GM15510 (cell line): Measurements from ENCODE around the gene IFITM10.

ENCODE experiments used
- POLR2A ChIP-seq: IDR thresholded peaks from 3 replicates; pipeline ENCODE4 v1.6.1; 2011; ENCODE audit warnings: borderline replicate concordance; ENCODE audit not compliant: insufficient read length; ENCODE audit errors: extremely low read depth

IFITM10 gene

GRCh38 chr11:1761110-1761856 lies 10.9 kb upstream of the IFITM10 start:
- no peak for TF ChIP-seq POLR2A

DNA sequence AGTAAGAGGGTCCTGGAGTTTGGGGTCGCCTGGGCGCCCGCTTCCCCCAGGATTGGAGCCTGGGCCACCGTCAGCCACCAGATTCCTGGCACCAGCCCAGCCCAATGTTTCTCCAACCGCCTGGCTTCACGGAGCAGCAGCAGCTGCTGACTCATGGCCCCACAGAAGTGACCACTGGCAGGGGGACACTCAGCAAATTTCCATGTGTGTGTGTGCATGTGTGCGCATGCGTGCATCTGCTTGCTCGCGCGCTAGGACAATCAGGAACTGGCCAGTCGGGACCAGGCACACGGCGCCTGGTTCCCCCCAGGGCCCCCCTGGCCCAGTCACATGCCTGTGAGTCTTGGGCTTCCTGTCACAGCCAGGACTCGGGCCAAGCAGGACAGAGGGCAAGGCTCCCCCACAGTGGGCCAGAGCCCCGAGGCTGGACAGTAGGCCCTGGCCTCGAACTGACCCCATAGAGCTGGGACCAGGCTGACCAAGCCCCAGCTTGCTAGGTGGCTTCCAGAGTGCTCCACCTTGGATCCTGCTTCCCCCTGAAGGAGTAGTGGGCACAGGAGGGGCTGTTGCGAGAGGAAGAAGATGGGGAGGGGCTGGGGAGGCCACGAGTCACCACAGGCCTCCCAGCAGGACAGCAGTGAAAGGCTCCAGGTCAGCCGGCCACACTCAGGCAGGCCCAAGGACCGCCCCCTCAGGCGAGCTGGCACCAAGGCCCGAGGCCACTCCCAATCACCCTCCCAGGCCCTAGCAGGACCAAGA lies 10.1 kb upstream of the IFITM10 start:
- no peak for TF ChIP-seq POLR2A

DNA sequence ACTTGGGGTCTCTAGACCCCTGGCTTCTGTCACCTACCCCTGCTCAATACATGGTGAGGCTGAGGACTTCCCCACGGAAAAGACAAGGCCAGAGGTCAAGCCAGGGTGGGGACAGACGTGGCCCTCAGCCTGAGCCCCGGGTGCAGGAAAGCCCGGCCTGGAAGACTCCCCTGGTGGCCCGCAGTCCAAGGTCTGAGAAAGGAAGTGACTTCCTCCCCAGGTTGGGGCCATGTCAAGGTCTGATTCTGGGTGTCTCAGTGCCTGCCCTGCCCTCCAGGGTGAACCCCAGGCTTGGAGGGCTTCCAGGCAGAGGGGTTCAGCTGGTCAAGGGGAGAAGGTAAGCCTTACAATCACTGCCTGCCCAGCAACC lies 9.4 kb upstream of the IFITM10 start:
- no peak for TF ChIP-seq POLR2A

- TF ChIP-seq POLR2A = no peak
Observed at GRCh38 chr11:1759151-1759850, 8.9 kb upstream of the IFITM10 start.

DNA sequence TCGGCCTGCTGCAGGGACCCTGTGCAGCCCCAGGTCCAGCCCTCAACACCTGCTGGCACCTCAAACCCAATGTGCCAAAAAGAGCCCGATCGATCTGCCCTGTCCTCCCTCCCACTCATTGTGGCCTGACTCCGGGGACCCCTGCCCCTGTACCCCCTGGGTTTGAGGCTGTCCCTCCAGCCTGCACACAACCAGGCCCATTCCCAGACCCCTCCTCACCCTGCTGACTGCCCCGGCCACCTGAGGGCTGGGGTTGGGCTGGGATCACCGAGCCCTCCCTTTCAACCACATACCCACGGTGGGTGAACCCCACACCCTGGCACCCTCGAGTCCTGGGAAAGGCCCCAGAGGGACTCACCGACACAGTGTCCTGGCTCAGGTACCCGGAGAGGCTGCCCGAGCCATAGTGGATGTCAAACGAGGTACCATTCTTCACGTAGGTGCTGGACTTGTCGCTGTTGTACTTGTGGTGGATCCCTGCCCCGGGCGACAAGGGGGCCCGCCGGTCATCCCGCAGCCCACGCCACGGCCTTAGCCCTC lies 8.3 kb upstream of the IFITM10 start:
- no peak for TF ChIP-seq POLR2A

DNA sequence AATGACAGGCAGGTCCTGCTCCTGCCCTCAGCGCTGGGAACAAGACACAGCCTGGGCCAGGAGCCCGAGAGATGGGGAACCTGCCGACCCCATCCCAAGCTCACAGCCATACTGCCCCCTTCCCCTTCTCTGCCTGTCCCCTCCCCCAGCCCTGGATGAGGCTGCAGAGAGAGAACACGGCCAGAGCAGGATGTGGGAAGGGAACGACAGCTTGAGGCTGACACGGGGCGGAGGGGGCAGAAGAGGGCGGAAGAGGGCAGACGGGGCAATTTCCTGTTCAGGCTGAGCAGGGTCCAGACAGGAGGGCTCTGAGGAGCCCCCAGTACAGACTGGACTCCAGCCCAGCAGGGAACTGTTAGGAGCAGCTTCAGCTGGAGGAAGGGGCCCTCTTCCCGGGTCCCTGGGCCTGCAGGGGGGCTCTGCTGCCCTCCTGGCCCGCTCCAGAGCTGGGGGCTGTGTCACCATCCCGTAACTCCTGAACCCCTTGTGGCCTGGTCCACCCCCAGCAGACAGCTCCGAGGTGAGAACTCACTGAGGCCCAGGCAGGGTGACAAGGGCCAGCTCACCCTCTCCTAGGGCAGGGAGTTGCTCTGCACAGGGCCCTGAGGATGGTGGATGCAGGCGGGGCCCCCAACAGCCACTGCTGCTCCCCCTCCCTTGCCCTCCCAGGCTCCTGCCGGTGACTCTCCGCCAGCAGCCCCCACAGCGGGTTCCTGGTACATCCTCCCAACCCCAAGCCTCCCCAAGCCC lies 7.6 kb upstream of the IFITM10 start:
- no peak for TF ChIP-seq POLR2A

GRCh38 chr11:1756791-1757771 lies 6.7 kb upstream of the IFITM10 start:
- no peak for TF ChIP-seq POLR2A

DNA sequence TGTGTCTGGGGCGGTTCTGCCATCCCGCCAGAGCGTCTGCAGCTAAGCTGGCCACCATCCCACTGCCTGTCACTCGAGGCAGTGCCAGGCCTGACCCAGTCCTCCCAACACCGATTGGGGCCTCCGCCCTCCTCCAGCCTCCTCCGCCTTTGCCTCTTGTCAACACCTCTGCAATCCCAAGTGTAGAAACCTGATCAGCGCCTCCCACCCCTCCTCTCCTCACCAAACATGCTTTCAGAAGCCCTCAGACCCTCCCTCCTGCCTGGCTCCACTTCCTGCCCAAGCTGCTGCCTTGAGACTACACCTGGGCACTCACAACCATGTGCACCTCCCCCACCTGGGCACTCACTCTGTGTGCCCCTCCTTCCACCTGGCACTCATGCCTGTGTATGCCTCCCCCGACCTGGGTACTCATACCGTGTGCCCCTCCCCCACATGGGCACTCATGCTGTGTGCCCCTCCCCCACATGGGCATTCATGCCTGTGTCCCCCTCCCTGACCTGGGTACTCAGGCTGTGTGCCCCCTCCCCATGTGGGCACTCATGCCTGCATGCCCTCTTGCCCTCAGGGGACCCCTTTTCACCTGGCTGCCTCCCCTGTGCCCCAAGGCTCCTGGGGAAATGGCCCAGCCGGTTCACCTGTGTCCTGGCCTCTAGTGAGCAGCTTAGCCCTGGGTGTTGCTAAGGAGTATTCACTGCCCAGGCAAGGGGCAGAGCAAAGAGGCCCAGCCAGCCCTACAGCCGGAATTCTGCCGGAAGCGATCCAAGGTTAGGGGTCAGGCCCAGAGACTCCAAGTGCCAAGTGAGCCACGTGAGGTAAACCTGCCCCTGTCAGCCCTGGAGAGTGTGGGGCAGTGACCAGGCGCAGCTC lies 5.5 kb upstream of the IFITM10 start:
- TF ChIP-seq POLR2A = no peak

DNA sequence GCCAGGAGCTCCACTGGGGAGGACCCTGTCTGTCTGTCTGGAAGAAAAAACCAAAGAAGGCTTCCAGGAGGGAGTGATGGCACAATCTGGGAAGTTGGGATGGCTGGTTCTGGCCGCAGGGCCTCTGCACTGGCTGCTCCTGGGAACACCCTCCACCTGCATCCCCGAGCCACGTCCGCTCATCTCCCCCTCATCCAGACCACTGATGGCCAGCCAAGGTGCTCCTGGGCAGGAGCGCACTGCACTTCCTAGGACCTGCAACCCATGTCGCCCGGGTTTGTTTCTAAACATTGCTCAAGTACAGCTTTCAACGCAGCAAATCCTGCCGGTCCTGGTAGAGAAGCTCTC lies 4.9 kb upstream of the IFITM10 start:
- TF ChIP-seq POLR2A = no peak

- TF ChIP-seq POLR2A = no peak
Observed at GRCh38 chr11:1754376-1755150, 4.2 kb upstream of the IFITM10 start.

- TF ChIP-seq POLR2A = no peak
Observed at GRCh38 chr11:1753929-1754305, 3.5 kb upstream of the IFITM10 start.
